ENCODE measurements around the gene CDON.

The CDON gene

DNA sequence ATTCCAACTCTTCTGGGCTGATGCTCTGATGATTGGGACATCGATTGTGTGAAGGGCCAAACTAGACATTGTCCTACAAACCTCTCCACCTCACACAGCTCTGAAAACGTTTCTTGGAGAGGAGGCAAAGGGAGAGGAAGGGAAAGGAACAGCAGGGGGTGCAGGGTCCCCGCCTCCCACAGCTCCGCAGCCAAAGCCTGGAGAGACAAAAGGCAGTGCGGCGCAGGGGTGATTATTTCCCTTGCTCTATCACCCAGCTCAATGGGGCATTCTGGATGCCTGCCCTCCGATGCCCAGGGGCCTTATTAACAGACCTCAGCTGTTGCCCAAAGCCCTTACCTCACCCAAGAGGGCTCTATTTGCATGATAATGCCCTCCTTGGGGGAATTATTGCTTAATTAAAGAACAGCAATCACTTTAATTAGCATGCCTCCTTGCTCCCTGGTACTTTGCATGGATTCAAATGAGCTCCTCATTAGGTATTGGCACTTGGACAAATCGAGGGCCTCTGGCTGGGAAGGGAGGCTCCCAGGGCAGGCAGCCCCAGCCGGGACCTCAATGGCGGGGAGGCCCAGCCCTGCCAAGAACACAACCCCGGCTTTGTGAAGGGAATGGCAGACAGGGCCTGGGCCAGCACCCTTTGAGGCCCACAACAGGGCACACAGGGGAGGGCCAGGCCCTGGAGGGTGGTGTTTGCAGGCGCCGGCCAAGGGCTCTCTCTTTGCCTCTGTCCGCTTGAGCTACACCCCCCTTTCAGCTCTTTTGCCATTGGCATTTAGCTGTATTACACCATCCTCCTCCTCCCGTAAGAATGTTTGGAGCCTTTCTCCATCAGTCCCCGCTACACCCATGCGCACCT is 19.8 kb upstream of the CDON start:
- no peak for DNase-seq

DNA sequence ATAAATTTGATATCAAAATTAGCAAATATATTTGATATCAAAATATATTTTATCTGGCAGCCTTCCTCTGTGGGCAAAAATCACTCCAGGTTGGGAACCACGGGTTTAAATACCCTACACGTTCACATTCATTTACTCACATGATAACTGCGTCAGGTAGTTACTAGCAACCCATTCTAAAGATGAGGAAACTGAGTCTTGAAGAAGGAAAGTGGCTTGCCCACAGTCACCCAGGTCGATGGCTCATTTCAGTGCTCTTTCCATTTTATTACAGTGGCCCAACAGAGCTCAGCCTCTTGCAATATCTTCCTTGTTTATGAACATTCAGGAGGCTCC is 19.2 kb upstream of the CDON start:
- DNase-seq = no peak

DNA sequence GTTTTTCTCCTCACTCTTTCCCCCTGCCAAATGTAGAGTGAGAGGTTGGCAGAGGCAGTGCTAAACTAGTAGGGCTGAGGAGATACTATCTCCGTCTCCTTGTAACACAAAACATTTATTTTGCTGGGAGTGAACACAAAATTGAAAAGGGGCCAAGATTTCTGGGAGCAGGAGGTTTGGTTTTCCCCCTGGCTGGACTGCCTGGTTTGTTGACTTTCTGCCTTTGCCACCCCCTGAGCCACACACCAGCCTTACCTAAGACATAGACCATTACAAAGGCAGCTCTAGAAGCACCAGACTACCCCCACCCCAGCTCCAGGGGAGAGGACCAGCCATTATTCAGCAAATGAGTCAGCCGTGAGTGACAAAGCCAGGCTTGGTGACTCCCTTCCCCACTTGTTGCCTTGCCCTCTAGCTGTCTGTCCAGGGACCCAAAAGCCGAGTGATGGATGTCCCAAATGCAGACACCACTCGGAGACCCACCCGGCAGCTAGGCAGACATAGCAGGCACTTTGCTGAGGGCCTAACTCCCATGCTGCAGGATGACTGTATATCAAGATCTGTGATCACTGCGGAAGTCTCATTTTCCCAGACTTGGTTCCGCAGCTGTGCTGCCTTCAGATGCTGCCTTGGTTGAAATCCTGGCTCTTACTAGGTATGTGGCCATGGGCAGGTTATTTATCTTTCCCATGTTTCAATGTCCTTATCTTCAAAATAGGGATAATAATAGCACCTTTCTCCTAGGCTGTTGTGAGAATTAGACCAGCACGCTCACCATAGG is 17.7 kb upstream of the CDON start:
- DNase-seq = no peak

DNA sequence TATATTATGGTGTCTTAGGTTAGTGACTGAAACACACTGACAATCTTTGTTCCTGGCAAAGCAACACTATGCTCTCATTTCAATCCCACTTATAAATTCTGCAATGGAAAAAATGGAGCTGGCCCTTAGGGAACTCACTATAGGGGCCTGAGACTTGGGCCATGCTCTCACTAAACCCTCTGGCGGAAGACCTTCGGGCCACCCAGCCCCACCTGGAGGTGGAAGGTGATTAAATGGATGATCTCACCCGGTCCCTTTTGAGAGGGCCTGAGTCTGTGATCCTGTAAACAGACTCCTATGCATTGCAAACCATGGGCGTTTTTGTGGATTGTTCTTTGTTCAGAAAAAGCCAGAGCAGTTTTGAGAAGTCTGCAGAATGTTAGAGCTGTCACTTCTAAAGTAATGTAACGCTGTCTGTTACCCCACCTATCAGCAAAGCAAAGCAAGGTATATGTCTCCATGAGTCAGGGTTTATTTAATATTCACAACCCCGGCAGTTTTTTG is 17.0 kb upstream of the CDON start:
- DNase-seq = peak; percentile 58

DNA sequence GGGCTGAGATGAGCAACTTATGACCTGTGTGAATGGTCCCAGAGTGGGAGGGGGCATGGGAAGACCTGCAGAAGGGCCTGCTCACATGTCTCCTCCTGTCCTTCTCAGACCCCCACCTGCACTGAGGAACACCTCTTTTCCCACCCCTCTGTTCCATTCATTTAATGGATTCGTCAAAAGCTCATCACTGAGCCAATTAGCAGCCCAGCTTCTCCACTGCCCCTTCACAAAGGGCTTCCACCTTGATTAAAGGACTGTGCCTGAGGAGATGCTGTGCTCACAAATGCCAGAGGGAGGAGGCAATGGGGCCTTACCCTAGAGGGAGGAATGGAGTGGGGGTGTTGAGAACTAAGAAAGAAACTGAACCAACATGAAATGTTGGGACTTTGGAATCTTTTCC is 14.0 kb upstream of the CDON start:
- no peak for DNase-seq

DNA sequence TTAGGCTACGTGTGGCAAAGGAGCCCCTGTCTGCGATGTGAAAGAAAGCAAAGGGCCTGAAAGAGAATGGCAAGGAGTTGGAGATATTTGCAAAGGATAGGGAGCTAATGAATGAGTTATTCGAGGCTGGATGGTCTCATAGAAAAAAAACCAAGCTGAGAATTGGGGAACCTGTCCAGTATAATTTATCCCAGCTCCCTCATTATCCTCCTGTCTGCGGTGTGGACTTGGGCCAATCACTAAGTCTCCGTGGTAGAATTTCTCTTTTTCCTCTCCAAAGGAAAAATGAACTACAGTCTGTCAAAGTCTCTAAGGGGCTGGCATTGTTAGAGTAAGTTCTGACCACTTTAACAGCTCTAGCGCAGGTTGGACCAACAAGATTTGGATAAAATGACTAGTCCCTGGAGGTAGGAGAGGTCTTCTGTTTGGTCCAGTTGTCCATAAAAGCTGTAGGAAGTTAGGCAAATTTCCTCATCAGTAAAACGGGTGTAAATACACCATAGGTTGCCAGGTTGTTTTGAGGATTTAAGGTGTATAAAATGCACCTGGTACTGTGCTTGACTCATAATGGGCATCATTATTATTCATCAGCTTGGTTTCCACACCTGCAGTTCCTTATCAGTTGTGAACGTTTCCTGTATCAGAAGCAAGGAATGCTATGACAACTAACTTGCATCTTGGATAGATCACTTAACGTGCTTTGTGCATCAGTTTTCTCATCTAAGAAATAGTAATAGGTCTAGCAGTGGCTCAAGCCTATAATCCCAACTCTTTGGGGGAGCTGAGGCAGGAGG is 10.3 kb upstream of the CDON start:
- no peak for DNase-seq

DNA sequence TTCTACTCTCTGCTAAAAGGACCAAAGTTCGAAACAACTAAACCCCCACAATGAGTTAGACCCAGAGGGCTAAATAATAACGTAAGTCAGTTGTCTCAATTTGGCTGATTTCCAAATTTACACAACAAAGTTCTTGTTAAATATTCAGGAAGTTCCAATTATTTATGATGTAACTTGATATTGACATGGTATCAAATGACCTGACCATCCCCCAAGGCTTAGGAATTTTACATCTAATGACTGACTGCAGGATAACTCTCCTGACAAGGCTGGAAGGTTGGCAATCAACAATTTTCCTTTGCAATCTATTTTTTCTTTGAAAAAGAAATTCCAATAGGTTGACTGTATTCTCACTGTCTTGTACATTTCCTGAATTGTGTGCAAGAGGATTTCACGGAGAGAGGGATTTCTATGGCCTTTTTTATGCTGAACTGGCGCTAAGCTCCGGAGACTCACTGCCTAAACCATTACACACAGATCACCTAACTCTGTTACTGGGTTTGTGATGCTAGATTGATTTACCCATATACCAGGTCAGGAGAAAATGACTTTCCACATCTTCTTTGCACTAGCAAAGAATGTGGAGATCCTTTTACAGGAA is 9.6 kb upstream of the CDON start:
- peak; percentile 38 for DNase-seq

DNA sequence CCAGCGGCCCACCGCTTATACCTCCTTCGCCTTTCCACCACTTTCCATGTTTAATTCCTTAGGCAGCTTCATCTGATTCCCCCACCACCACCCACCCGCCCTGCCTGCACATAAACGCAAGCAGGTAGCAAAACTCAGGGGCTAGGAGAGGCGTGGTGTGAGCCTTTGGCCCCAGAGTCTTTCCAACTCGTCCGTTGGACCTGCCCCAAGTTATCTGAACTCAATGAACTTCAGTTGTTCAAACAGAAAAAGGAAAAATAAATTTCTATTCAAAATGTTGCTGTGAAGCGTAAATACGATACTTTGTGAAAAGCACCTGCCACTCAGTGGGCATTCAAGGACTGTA is 814 bp upstream of the CDON start:
- DNase-seq = no peak

DNA sequence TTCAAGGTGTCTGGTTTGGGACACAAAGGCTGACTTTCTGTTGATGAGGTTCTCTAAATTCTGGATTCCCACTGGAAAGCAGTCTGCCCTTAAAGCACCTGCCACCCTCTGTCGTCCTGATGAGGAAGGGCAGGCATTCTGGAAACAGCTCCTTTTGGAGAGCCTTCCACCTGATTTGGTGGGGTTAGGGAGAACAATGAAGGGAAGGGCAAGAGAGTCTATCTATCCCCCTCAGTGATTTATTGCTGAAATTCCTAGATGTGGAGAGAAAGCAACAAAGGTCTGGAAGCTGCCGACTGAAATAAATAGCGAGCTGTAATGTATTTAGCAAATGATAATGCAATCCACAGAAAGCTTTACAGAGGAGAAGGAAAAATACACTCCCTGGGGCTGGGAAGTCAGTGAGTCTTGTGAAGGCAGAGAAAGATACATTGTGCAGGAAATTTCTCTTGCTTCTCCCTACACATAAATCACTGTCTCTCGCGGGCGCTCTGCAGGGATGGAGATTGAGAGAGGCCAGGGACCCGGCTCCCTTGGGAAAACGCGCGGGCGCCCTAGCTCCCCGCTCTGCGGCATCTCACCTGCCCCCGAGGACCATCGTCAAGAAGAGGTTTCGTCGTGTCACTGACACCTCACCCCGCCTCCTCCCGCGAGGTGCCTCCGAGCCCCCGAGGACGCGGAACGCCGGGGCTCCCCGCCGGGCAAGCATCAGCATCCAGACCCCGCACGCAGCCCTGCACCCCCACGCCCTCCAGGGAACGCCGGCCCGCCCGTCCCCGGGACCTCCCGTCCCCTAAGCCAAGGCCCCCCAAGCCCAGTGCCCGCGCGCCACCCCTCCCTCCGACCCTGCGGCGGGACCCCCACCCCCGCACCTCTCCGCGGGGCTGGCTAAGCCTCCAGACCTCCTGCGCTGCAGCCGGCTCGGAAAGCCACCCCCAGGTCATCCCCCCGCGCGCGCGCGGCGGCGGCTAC is 673 bp downstream of the CDON start:
- DNase-seq = peak; percentile 32

DNA sequence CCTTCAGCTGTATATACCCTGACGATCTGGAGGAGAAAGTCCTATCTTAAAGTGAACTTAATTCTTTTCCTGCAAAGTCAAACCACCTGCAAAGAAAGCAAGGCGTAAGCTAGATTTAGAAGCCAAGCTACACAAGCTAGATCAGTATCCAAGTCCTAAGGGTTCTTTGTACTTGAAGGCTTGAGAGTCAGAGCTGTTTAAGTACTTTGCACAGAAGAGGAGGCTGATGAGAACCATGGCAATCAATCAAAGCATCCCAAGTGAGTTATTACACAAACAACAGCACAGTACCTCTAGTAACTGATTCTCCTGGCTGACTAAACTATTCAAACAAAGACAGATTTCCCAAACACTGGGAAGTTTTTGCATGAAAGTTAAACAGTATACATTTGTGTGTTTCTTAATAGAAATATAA is 1.9 kb downstream of the CDON start:
- DNase-seq = no peak

DNA sequence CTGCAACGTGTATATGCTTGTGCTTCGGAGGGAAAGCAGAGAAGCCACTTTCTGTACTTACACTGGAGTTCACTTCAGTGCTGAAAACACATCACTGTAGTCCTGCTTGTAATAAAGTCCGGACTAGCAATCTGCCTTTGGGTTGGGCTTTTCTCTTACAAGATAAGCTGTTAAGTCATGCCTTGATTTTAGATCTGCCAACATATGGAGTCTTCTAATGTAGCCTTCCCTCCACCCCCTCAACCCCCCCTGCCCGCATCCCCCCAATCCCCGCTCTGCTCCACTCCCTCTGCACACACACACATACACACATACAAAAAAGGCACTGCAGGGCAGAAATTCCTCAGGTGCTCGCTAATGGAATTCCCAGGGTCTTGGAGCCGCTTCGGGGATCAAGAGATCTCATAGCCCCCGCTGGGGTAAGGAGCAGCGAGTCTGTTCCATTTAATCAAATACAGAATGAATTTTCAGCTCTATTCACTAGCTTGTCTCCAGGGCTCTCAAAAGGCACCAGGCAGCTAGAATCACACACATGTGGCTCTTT is 3.4 kb downstream of the CDON start:
- DNase-seq = no peak

DNA sequence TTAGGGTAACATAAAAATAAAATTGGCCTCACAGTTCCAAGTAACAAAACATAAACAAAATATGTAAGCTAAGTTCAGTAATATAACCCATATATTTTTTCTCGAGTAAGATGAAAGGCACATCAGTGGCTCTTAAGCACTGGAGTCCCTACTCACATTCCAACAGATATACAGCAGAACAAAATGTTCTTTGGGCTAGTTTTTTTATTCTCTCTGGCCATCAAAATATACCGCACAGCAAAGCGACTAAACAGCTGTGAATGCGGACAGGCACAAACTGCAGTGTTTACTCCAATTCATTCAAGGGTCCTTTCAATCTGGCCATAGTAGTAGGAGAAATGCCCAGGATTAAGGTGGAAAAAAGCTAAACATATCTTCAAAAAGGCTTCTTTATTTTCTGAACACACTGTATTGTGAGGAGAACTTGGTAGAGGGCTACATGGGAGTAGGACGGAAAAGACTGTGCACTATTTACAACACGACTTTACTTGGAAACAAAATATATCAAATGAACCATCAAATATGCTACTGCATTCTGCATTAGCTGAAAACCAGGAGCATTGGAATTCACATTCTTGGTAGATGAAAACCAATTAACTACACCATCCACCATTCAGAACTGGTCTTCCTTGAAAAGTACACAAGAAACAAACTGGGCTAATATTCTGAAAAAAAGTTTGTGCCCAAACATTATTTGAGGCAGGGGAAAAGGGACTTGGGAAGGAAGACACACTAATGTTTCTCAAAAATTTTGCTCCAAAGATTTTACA is 4.4 kb downstream of the CDON start:
- DNase-seq = no peak

DNA sequence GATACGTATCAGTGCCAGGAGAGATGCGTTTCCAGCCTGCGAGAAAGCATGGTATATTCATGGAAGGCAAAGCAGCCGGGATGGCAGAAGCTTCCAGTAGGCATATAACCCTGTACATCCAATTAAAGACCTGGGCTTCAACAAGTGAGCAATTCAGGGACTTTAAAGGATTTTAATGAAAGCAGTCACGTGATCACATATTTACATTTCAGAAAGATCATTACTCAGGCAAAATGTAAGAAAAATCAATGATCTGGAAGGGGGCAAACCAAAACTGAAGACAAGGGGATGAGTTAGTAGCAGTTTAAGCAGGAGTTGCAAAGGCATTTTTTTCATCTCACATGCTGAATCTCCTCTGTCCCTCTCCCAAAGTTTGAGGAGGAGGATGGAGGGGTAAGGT is 7.8 kb downstream of the CDON start:
- no peak for DNase-seq

DNA sequence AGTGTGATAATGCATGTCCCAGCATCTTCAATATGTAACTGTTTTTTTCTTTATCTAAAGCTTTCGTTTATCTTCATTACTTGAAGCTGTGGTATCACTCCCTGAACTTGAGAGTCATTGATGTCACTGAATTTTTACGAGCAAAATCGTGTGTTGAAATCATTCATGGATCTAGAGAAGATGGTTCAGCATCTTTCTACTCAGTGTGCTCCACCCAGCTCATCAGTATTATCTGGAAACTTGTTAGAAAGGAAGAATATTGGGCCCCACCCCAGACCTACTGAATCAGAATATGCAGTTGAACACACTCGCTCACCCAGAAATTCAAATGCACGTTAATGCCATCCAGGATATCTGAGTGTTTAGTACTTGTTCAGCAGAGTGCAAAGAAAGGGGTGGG is 8.3 kb downstream of the CDON start:
- DNase-seq = no peak

DNA sequence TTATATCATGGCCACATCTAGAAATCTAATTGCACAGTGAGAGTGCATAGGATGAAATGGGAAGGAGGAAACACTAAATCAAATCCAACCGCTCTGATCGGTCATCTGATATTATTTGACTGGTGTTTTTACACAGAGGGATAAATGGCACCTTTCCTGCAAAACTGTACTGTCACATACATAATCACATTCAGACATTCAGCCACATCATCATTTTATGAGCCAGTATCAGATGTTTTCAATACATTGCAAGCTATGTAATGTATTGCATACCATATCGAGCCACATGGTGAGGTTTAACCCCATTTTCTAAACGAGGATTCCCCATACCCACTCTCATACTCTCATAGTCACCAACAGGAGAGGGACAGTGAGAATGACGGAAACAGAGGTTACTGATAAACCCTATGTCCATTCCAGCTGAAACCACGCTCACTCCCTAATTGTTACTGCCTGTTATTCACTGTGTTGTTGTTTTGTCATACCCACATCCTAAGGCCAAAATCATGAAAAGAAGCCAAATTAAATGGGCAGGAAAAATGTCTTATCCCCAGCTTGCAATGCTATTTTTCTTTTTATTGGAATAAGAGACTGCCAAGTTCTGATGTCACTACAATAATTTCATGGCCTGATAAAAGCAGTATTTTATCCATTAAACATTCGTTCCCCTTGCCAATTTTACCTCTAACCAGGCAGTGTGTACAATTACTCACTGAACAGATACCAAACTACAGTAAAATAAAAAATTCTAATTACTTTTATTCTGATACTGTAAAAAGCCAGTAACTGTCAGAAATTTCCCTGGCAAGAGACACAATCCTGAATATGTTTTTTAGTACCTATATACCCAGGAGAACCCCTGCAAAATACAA is 9.0 kb downstream of the CDON start:
- DNase-seq = no peak

DNA sequence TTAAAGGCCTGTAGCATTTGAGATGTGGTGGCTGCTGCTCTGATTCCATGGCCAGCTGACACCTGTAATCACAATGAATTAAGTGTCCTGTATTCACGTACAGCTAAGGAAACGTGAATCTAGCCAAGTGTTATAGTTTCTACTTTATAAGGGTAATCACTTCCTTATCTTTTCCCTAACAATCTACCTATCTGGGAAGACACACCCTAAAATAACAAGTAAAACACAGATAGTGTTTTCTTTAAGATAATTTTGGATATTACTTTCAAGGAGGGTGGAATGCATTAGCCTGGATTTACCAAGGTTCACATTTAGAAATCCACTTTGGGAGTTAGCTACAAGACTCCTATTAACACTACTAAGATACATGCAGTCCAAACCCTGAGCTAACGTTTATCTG is 11.5 kb downstream of the CDON start:
- DNase-seq = no peak

DNA sequence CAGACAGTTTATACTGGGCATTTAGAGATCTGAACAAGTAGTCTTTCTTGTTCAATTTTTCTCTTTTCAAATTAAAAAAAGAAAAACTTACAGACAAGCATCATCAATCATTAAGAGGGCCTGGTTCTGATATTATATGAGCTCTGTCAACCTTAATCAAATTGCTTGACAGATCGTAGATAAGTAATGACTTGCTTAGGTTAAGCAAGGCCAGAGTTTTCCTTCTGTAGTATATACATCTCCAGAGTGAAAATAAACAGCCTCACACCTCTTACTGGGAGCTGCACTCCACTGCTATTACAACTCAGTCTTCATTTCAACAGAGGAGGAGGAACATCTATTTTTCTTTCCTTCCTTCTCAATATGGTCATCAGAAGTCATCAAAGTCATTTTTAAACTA is 13.5 kb downstream of the CDON start:
- DNase-seq = no peak

DNA sequence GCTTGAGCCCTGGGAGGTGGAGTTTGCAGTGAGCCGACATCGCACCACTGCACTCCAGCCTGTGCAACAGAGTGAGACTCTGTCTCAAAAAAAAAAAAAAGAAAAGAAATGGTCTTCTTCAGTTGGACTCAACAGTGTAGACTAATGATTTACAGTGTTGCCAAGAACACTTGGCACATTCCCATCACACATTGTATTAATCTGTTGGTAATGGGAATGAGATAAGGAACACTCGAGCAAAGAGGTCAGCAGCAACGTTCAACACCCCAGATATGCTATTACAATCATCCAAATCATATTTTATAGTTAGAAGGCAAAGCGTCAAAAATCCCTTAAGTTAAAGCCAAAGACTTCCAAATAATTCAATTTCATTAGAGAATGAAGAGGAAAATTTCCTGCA is 14.5 kb downstream of the CDON start:
- no peak for DNase-seq

DNA sequence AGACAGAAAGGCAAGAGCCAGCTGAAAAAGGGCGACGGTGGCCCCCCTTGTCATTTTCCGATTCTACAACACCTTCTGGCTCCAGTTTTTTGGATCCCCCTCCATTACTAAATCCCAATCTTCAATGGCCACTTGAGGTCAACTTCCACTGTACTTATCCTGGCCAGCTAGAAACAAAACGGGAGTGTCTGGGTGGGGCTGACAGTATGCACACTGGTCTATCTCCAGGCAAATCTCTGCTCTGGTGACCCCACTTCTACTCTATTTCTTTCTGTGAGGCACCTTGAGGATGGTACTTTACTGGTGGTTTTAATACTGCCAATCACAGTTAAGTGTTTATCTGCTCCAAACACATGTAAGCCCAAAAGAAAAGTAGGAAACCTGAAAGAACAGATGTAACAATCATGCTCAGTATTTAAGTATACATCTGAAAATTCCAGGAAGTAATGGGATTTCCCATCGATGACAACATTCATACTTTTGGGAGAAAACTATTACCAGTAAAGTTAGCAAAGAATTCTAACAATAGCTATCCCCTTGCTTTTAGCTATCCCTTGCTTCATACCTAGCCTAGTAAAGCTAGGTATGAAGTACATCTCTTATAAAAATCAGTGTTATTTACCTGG is 16.0 kb downstream of the CDON start:
- DNase-seq = no peak

Measured in NCI-H510A (cell line).